IMR-90 (cell line): ENCODE results near the gene FES. TPM values are rescaled to one million over a fixed set of nuclear protein-coding genes. Genes with fewer than 3 reads are reported as not detected.

Source experiments
- ATAC-seq: fragments of 200-7000 bp; cut with Tn5 transposase; 2 replicates; pipeline ENCODE4 v1.9.1; 2020; ENCODE audit warnings: low read depth, mild to moderate bottlenecking, moderate library complexity
- BruUV-seq: library from RNA; stranded (reverse); fragments of 400-500 nt; replicated peaks from 2 replicates; lab custom pipeline; 2021; lab: Mats Ljungman, UMichigan
- CTCF ChIA-PET: fragments of 300-600 bp; formaldehyde crosslinking; extraction: SDS; loops from one replicate; lab custom pipeline; 2021; ENCODE audit warnings: antibody characterized with exemption; lab: Yijun Ruan, JAX
- POLR2A ChIA-PET: fragments of 300-600 bp; sonication (Branson Sonifier 250); formaldehyde crosslinking; loops from one replicate; lab custom pipeline; 2022; ENCODE audit warnings: antibody characterized with exemption; ENCODE audit not compliant: unreplicated experiment; lab: Charles Lee
- DNase-seq: peaks from one replicate; pipeline ENCODE4 v3.0.0; 2013
- H2AFZ ChIP-seq: replicated peaks from 2 replicates; pipeline ENCODE3; 2013; ENCODE audit warnings: low read length, mild to moderate bottlenecking; ENCODE audit not compliant: poor library complexity
- H2AK5ac ChIP-seq: 2 replicates; pipeline ENCODE4 v1.6.1; 2013; ENCODE audit warnings: low read depth, low read length, inconsistent platforms
- H2AK9ac ChIP-seq: replicated peaks from 2 replicates; pipeline ENCODE3; 2013; ENCODE audit warnings: mild to moderate bottlenecking, low read depth, low read length, moderate library complexity; ENCODE audit not compliant: poor library complexity
- H2BK120ac ChIP-seq: 2 replicates; pipeline ENCODE4 v1.6.1; 2013; ENCODE audit warnings: low read depth, low read length, inconsistent platforms
- H2BK15ac ChIP-seq: 3 replicates; pipeline ENCODE4 v1.6.1; 2013; ENCODE audit warnings: low read depth, low read length, inconsistent platforms
- H2BK20ac ChIP-seq: 2 replicates; pipeline ENCODE4 v1.6.1; 2013; ENCODE audit warnings: low read depth, mild to moderate bottlenecking, inconsistent platforms, low read length, moderate library complexity
- H2BK5ac ChIP-seq: 2 replicates; pipeline ENCODE4 v1.6.1; 2013; ENCODE audit warnings: mild to moderate bottlenecking, low read depth, low read length, inconsistent platforms; ENCODE audit not compliant: poor library complexity, severe bottlenecking
- H3K14ac ChIP-seq: replicated peaks from 2 replicates; pipeline ENCODE4 v1.6.1; 2013; ENCODE audit warnings: low read depth, low read length, inconsistent platforms
- H3K18ac ChIP-seq: 2 replicates; pipeline ENCODE4 v1.6.1; 2013; ENCODE audit warnings: low read depth, low read length, control low read depth
- H3K23ac ChIP-seq: 2 replicates; pipeline ENCODE4 v1.6.1; 2013; ENCODE audit warnings: low read depth, low read length, inconsistent platforms
- H3K27ac ChIP-seq: 2 replicates; pipeline ENCODE4 v1.5.1; 2013; ENCODE audit warnings: mild to moderate bottlenecking, control low read depth, low read length; ENCODE audit not compliant: insufficient read depth
- H3K27me3 ChIP-seq: 2 replicates; pipeline ENCODE4 v1.6.1; 2013; ENCODE audit warnings: low read length; ENCODE audit not compliant: control insufficient read depth, insufficient read depth
- H3K36me3 ChIP-seq: 2 replicates; pipeline ENCODE4 v1.6.1; 2013; ENCODE audit warnings: low read length, mixed read lengths; ENCODE audit not compliant: control insufficient read depth, insufficient read depth
- H3K4ac ChIP-seq: 2 replicates; pipeline ENCODE4 v1.6.1; 2013; ENCODE audit warnings: low read depth, low read length, inconsistent platforms
- H3K4me1 ChIP-seq: 2 replicates; pipeline ENCODE4 v1.6.1; 2013; ENCODE audit warnings: low read length, mixed read lengths; ENCODE audit not compliant: control insufficient read depth, insufficient read depth
- H3K4me2 ChIP-seq: 2 replicates; pipeline ENCODE4 v1.6.1; 2013; ENCODE audit warnings: low read depth, mild to moderate bottlenecking, control low read depth, low read length, moderate library complexity
- H3K4me3 ChIP-seq: 2 replicates; pipeline ENCODE4 v1.5.1; 2013; ENCODE audit warnings: low read depth, mild to moderate bottlenecking, control low read depth, low read length, moderate library complexity; ENCODE audit not compliant: insufficient read depth
- H3K56ac ChIP-seq: 2 replicates; pipeline ENCODE4 v1.6.1; 2013; ENCODE audit warnings: low read length, inconsistent platforms; ENCODE audit not compliant: insufficient read depth; ENCODE audit errors: extremely low read depth
- H3K79me1 ChIP-seq, 2 experiments: 2 replicates each; pipeline ENCODE4 v1.6.1; 2013; ENCODE audit warnings: low read length in 2 of 2, inconsistent platforms in 1 of 2, low read depth in 1 of 2
- H3K9ac ChIP-seq: 2 replicates; pipeline ENCODE4 v1.6.1; 2013; ENCODE audit warnings: low read depth, low read length, control low read depth
- H3K9me1 ChIP-seq: 2 replicates; pipeline ENCODE4 v1.6.1; 2013; ENCODE audit warnings: low read length, inconsistent platforms; ENCODE audit not compliant: insufficient read depth
- H3K9me3 ChIP-seq: 2 replicates; pipeline ENCODE4 v1.6.1; 2013; ENCODE audit warnings: low read length; ENCODE audit not compliant: control insufficient read depth, insufficient read depth
- H4K20me1 ChIP-seq: 2 replicates; pipeline ENCODE4 v1.6.1; 2013; ENCODE audit warnings: low read length, inconsistent platforms; ENCODE audit not compliant: insufficient read depth
- H4K5ac ChIP-seq: 2 replicates; pipeline ENCODE4 v1.6.1; 2013; ENCODE audit warnings: mild to moderate bottlenecking, low read depth, low read length, control low read depth
- H4K8ac ChIP-seq, 2 experiments: 2 replicates each; pipeline ENCODE4 v1.6.1; 2013; ENCODE audit warnings: low read depth in 2 of 2, low read length in 2 of 2, control low read depth in 1 of 2, inconsistent platforms in 1 of 2
- H4K91ac ChIP-seq: 2 replicates; pipeline ENCODE4 v1.6.1; 2013; ENCODE audit warnings: low read depth, low read length, inconsistent platforms; ENCODE audit not compliant: insufficient read depth
- FOS ChIP-seq: fragments of 150-350 bp; IDR thresholded peaks from 2 replicates; pipeline ENCODE4 v1.6.1; 2016; ENCODE audit warnings: low read depth, low read length
- MAFK ChIP-seq: IDR thresholded peaks from 2 replicates; pipeline ENCODE4 v1.6.1; 2012; ENCODE audit warnings: low read depth, low read length, improper control_type of control experiment
- MAZ ChIP-seq: IDR thresholded peaks from 2 replicates; pipeline ENCODE4 v1.6.1; 2012; ENCODE audit warnings: low read depth, mild to moderate bottlenecking, low read length, improper control_type of control experiment, moderate library complexity, borderline replicate concordance
- NFE2L2 ChIP-seq: fragments of 150-350 bp; IDR thresholded peaks from 2 replicates; pipeline ENCODE4 v1.6.1; 2016; ENCODE audit warnings: low read depth, mild to moderate bottlenecking, low read length
- POLR2A ChIP-seq: IDR thresholded peaks from 2 replicates; pipeline ENCODE4 v1.6.1; 2012; ENCODE audit warnings: mild to moderate bottlenecking, low read depth, low read length
- RAD21 ChIP-seq: IDR thresholded peaks from 2 replicates; pipeline ENCODE4 v1.6.1; 2012; ENCODE audit warnings: low read length, improper control_type of control experiment
- RCOR1 ChIP-seq: IDR thresholded peaks from 2 replicates; pipeline ENCODE4 v1.6.1; 2012; ENCODE audit warnings: mild to moderate bottlenecking, low read length, improper control_type of control experiment; ENCODE audit not compliant: insufficient replicate concordance
- RFX5 ChIP-seq: IDR thresholded peaks from 2 replicates; pipeline ENCODE4 v1.8.0; 2012; ENCODE audit warnings: low read depth, mild to moderate bottlenecking, low read length, moderate library complexity
- WGBS, 2 experiments: methylation state at CpG; one replicate each; pipeline versions ENCODE4 v1.1.5 to v1.1.7; 2013; ENCODE audit warnings: missing lambda C conversion rate in 2 of 2; ENCODE audit not compliant: insufficient read length in 1 of 2; ENCODE audit errors: extremely low coverage in 2 of 2; 5-methylcytosine and 5-hydroxymethylcytosine counted together
- dilution Hi-C: fragments of 300-500 bp; cut with HindIII; formaldehyde crosslinking; loops from one replicate; pipeline ENCODE4 v1.14.3; 2018; ENCODE audit warnings: low sequenced_read_pairs; ENCODE audit not compliant: unreplicated experiment
- in situ Hi-C: fragments of 300-500 bp; cut with MboI; formaldehyde crosslinking; loops from 3 replicates; pipeline ENCODE4 v1.14.3; 2019; ENCODE audit warnings: low sequenced_read_pairs, inconsistent platforms, mixed read lengths
- intact Hi-C: fragments of 100-400 bp; cut with micrococcal nuclease; formaldehyde crosslinking; loops from 2 replicates; pipeline ENCODE4 v1.10.0; 2022
- polyA plus RNA-seq, 3 experiments: library from polyadenylated mRNA; depleted of rRNA; stranded (reverse); fragments of >200 nt; gene quantifications; 2 replicates each; pipeline ENCODE4 v1.2.3, GENCODE V29; 2012; ENCODE audit warnings: low replicate concordance in 1 of 3
- total RNA-seq: library from RNA; depleted of rRNA; stranded (reverse); fragments of >200 nt; gene quantifications from 2 replicates; pipeline ENCODE4 v1.2.3, GENCODE V29; 2012
- TF ChIP-seq, protein P1 (sequence below): fragments of 150-350 bp; IDR thresholded peaks from 2 replicates; pipeline ENCODE4 v1.6.1; 2017; ENCODE audit warnings: mild to moderate bottlenecking, antibody characterized with exemption, low read length, low read depth
- TF ChIP-seq, protein P2 (sequence below): fragments of 150-350 bp; IDR thresholded peaks from 2 replicates; pipeline ENCODE4 v1.6.1; 2016; ENCODE audit warnings: low read depth, mild to moderate bottlenecking, low read length, moderate library complexity, borderline replicate concordance

Gene FES
- total and polyA plus RNA-seq, 2 of the 4 experiments (the other 2 are of a cell fraction) = 10.5 to 11.7 TPM

DNA sequence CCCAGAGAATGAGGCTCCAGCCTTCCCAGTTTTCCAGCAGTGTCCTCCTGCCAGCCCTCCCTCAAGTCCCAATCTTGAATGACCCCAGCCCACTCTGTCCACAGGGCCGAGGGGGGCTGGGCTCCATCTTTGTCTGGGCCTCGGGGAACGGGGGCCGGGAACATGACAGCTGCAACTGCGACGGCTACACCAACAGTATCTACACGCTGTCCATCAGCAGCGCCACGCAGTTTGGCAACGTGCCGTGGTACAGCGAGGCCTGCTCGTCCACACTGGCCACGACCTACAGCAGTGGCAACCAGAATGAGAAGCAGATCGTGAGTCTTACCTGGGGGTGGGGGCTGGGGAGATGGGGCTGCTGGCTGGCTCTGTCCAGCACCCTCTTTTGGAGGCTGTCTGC is 5.6 kb upstream of the FES start:
- Histone ChIP-seq H2BK5ac (no peak overlapping the region), H4K20me1 (peaks cover 9% of the 10 kb centered on the region), H3K27me3 (no peaks in the 10 kb centered on the region), H3K4ac (no peak overlapping the region), H2BK15ac (no peak overlapping the region), H3K4me3 (no peak overlapping the region), H3K79me1 (peaks cover 14 to 30% of the 10 kb centered on the region in 2 experiments), H2AK9ac (no peak overlapping the region), H2BK120ac (no peak overlapping the region), H3K9ac (no peak overlapping the region), H3K4me2 (no peak overlapping the region), H3K9me3 (no peaks in the 10 kb centered on the region), H3K27ac (no peak overlapping the region), H4K91ac (no peak overlapping the region), H3K23ac (no peak overlapping the region), H2BK20ac (no peak overlapping the region), H3K18ac (no peak overlapping the region), H3K36me3 (peaks cover 62% of the 10 kb centered on the region), H3K14ac (no peak overlapping the region), H3K56ac (no peak overlapping the region), H4K8ac (no peak overlapping the region), H3K4me1 (peaks cover 9% of the 10 kb centered on the region), H2AFZ (no peak overlapping the region), H4K5ac (no peak overlapping the region), H3K9me1 (peaks cover 5% of the 10 kb centered on the region), H2AK5ac (no peak overlapping the region)
- DNase-seq (no peak), ATAC-seq (no peak)
- in situ Hi-C loops (loop anchor here (25.0 kb wide), 1 partner anchor 566 kb away; no protein-coding TSS in a partner anchor), intact Hi-C loops (no loop called here), dilution Hi-C loops (no loop called here)
- CTCF ChIA-PET = no interaction called here
- no TSS peak for BruUV-seq
- no peak for TF ChIP-seq MAZ
- no peak for TF ChIP-seq RCOR1
- TF ChIP-seq POLR2A = no peak
- no peak for TF ChIP-seq NFE2L2
- TF ChIP-seq, protein P1, sequence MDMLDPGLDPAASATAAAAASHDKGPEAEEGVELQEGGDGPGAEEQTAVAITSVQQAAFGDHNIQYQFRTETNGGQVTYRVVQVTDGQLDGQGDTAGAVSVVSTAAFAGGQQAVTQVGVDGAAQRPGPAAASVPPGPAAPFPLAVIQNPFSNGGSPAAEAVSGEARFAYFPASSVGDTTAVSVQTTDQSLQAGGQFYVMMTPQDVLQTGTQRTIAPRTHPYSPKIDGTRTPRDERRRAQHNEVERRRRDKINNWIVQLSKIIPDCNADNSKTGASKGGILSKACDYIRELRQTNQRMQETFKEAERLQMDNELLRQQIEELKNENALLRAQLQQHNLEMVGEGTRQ = no peak
- TF ChIP-seq MAFK = no peak
- TF ChIP-seq, protein P2, sequence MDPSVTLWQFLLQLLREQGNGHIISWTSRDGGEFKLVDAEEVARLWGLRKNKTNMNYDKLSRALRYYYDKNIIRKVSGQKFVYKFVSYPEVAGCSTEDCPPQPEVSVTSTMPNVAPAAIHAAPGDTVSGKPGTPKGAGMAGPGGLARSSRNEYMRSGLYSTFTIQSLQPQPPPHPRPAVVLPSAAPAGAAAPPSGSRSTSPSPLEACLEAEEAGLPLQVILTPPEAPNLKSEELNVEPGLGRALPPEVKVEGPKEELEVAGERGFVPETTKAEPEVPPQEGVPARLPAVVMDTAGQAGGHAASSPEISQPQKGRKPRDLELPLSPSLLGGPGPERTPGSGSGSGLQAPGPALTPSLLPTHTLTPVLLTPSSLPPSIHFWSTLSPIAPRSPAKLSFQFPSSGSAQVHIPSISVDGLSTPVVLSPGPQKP = no peak
- no peak for TF ChIP-seq RAD21
- no peak for TF ChIP-seq RFX5
- no peak for TF ChIP-seq FOS
- 85% methylated on average over 4 of the region's 15 CpGs; no CpG with 5 or more reads in 1 of the 2 experiments for WGBS, 2 experiments
- POLR2A ChIA-PET = no interaction called here
